Neural progenitor cell (in vitro differentiated cells): ENCODE results near the gene KCNT1. TPM values are rescaled to one million over a fixed set of nuclear protein-coding genes. Genes with fewer than 3 reads are reported as not detected.
A peak's percentile ranks its signal among the peaks of the same experiment; 100 is the strongest.

Experiments used
- DNase-seq: peaks from one replicate; pipeline ENCODE4 v3.0.0-alpha.2; 2016; ENCODE audit warnings: low spot score
- H2AFZ ChIP-seq: fragments of 200-600 bp; sonication (generic); replicated peaks from 2 replicates; pipeline ENCODE4 v1.6.1; 2016; ENCODE audit warnings: antibody characterized with exemption
- H3F3A ChIP-seq: fragments of 200-600 bp; sonication (generic); 2 replicates; pipeline ENCODE4 v1.6.1; 2016; ENCODE audit warnings: antibody characterized with exemption, low read depth
- H3K27ac ChIP-seq: fragments of 200-600 bp; sonication (generic); 2 replicates; pipeline ENCODE4 v1.5.1; 2016; ENCODE audit warnings: mild to moderate bottlenecking
- H3K27me3 ChIP-seq: fragments of 200-600 bp; sonication (generic); 2 replicates; pipeline ENCODE4 v1.6.1; 2016; ENCODE audit warnings: mild to moderate bottlenecking, moderate library complexity
- H3K36me3 ChIP-seq: fragments of 200-600 bp; sonication (generic); 2 replicates; pipeline ENCODE4 v1.5.1; 2016
- H3K4me1 ChIP-seq: fragments of 200-600 bp; sonication (generic); 2 replicates; pipeline ENCODE4 v1.6.1; 2016; ENCODE audit warnings: mixed run types
- H3K4me2 ChIP-seq: fragments of 200-600 bp; sonication (generic); 2 replicates; pipeline ENCODE4 v1.6.1; 2016
- H3K4me3 ChIP-seq: fragments of 200-600 bp; sonication (generic); 2 replicates; pipeline ENCODE4 v1.5.1; 2016
- H3K79me2 ChIP-seq: fragments of 200-600 bp; sonication (generic); 2 replicates; pipeline ENCODE4 v1.6.1; 2016; ENCODE audit warnings: low read depth
- H3K9ac ChIP-seq: fragments of 200-600 bp; sonication (generic); 2 replicates; pipeline ENCODE4 v1.6.1; 2016
- H3K9me3 ChIP-seq: fragments of 200-600 bp; sonication (generic); 2 replicates; pipeline ENCODE4 v1.5.1; 2016; ENCODE audit warnings: low read depth
- H4K20me1 ChIP-seq: fragments of 200-600 bp; sonication (generic); 2 replicates; pipeline ENCODE4 v1.6.1; 2016; ENCODE audit warnings: low read depth
- H3K27ac Mint-ChIP-seq: 3 replicates; pipeline ENCODE4 v1.8.0; 2021; ENCODE audit warnings: mixed read lengths
- H3K27me3 Mint-ChIP-seq: 2 replicates; pipeline ENCODE4 v1.8.0; 2022; ENCODE audit warnings: low read depth, mild to moderate bottlenecking, inconsistent platforms, moderate library complexity, mixed read lengths; ENCODE audit not compliant: insufficient read depth
- H3K36me3 Mint-ChIP-seq: 3 replicates; pipeline ENCODE4 v1.8.0; 2021; ENCODE audit warnings: mixed read lengths
- H3K4me1 Mint-ChIP-seq: 3 replicates; pipeline ENCODE4 v1.8.0; 2021; ENCODE audit warnings: mixed read lengths
- H3K4me3 Mint-ChIP-seq: 3 replicates; pipeline ENCODE4 v1.8.0; 2021; ENCODE audit warnings: mild to moderate bottlenecking, moderate library complexity, mixed read lengths
- H3K9me3 Mint-ChIP-seq: 3 replicates; pipeline ENCODE4 v1.8.0; 2020; ENCODE audit warnings: mixed read lengths
- CTCF ChIP-seq: fragments of 200-600 bp; sonication (generic); IDR thresholded peaks from 2 replicates; pipeline ENCODE4 v1.5.1; 2017; ENCODE audit warnings: antibody characterized with exemption, mild to moderate bottlenecking
- EZH2 ChIP-seq: fragments of 200-600 bp; sonication (generic); IDR thresholded peaks from 2 replicates; pipeline ENCODE4 v1.6.1; 2017; ENCODE audit warnings: antibody characterized with exemption, mild to moderate bottlenecking, moderate library complexity
- EZH2phosphoT487 ChIP-seq: fragments of 200-600 bp; sonication (generic); IDR thresholded peaks from 2 replicates; pipeline ENCODE4 v1.6.1; 2017; ENCODE audit warnings: antibody characterized with exemption
- total RNA-seq: library from RNA; depleted of rRNA; stranded (reverse); fragments of >200 nt; gene quantifications from 2 replicates; pipeline ENCODE4 v1.2.3, GENCODE V29; 2015; ENCODE audit warnings: low replicate concordance

The KCNT1 gene
- total RNA-seq, 1 donor from 2014 or later, result not detected

DNA sequence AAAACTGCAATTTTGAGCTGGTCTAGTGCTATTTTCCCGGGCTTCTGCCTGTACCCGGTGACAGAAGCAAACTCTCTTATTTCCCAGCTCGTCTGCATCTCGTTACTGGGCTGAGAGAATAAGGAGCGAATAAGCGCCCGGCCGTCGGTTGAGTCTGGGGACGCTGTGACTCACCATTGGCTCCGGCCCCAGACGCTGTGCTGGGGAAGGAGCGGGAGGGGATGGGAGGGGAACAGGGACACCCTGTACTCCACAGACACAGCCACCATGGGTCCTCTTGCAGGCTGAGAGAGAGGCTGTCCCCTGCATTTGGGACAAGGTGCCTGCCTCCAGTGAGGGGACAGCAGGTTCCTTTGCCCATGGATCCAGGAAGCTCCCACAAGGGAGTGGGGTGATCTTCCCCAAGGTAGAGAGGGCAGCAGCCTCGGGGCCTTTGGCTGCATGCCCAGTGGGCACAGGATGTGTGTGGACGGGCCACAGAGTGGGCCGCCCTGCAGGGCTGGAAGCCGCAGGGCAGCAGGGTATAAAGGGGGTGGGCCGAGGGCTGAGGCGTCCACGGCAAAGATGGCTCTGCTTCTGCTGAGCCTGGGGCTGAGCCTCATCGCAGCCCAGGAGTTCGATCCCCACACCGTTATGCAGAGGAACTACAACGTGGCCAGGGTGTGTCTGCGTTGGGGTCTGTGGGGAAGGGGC, 39.1 kb upstream of the KCNT1 start, which contains the start of gene LCN9:
TSS of gene LCN9 (plus strand) at position 552 of the 693 bp plus-strand sequence. CDS start at position 565, 13 bp downstream.
- Histone ChIP-seq H3K79me2 (no peaks in the 10 kb centered on the region), H3K4me2 (no peak within 1 kb of the TSS), H3K27ac (peak within 1 kb of the TSS; percentile 14), H3K27me3 (no peaks in the 10 kb centered on the region), H3K9me3 (no peaks in the 10 kb centered on the region), H3K36me3 (no peaks in the 10 kb centered on the region), H2AFZ (no peak within 1 kb of the TSS), H3K4me3 (no peak within 1 kb of the TSS), H3K9ac (no peak within 1 kb of the TSS), H3F3A (peaks cover 6% of the 10 kb centered on the region), H3K4me1 (peaks cover 13% of the 10 kb centered on the region), H4K20me1 (no peaks in the 10 kb centered on the region)
- no peak for DNase-seq
- Mint-ChIP-seq H3K4me1 (peaks cover 30% of the 10 kb centered on the region), H3K27me3 (peaks cover 14% of the 10 kb centered on the region), H3K36me3 (no peaks in the 10 kb centered on the region), H3K27ac (peak within 1 kb of the TSS; percentile 99), H3K4me3 (peak within 1 kb of the TSS; percentile 20), H3K9me3 (peaks cover 2% of the 10 kb centered on the region)
- no peak for TF ChIP-seq EZH2
- no peak for TF ChIP-seq EZH2phosphoT487
- no peak for TF ChIP-seq CTCF

- Histone ChIP-seq H3K27ac (no peak overlapping the region), H3K27me3 (no peaks in the 10 kb centered on the region), H3K79me2 (no peaks in the 10 kb centered on the region), H3K4me2 (no peak overlapping the region), H3K4me1 (peaks cover 13% of the 10 kb centered on the region), H3K36me3 (no peaks in the 10 kb centered on the region), H3K9me3 (no peaks in the 10 kb centered on the region), H4K20me1 (no peaks in the 10 kb centered on the region), H2AFZ (no peak overlapping the region), H3K4me3 (no peak overlapping the region), H3F3A (peaks cover 6% of the 10 kb centered on the region), H3K9ac (no peak overlapping the region)
- no peak for DNase-seq
- Mint-ChIP-seq H3K36me3 (no peaks in the 10 kb centered on the region), H3K4me1 (peaks cover 30% of the 10 kb centered on the region), H3K4me3 (no peak overlapping the region), H3K9me3 (peaks cover 2% of the 10 kb centered on the region), H3K27ac (no peak overlapping the region), H3K27me3 (peaks cover 12% of the 10 kb centered on the region)
- TF ChIP-seq EZH2phosphoT487 (no peak), EZH2 (no peak), CTCF (no peak)
Measured at GRCh38 chr9:135663451-135663770, 38.6 kb upstream of the KCNT1 start.

GRCh38 chr9:135663857-135664256, 38.1 kb upstream of the KCNT1 start:
- Histone ChIP-seq H3K4me3 (no peak overlapping the region), H3K79me2 (no peaks in the 10 kb centered on the region), H3K4me2 (no peak overlapping the region), H3K27ac (no peak overlapping the region), H3K36me3 (no peaks in the 10 kb centered on the region), H4K20me1 (no peaks in the 10 kb centered on the region), H3K4me1 (peaks cover 13% of the 10 kb centered on the region), H2AFZ (no peak overlapping the region), H3K27me3 (no peaks in the 10 kb centered on the region), H3K9me3 (no peaks in the 10 kb centered on the region), H3K9ac (no peak overlapping the region), H3F3A (peaks cover 6% of the 10 kb centered on the region)
- H3K27ac Mint-ChIP-seq, result peak overlapping the region; percentile 50
- no peak overlapping the region for H3K4me3 Mint-ChIP-seq
- H3K4me1 Mint-ChIP-seq, result peaks cover 30% of the 10 kb centered on the region
- peaks cover 6% of the 10 kb centered on the region for H3K9me3 Mint-ChIP-seq
- TF ChIP-seq EZH2 (no peak), EZH2phosphoT487 (no peak)
- DNase-seq, result no peak
- no peaks in the 10 kb centered on the region for H3K36me3 Mint-ChIP-seq
- H3K27me3 Mint-ChIP-seq, result peaks cover 12% of the 10 kb centered on the region

DNA sequence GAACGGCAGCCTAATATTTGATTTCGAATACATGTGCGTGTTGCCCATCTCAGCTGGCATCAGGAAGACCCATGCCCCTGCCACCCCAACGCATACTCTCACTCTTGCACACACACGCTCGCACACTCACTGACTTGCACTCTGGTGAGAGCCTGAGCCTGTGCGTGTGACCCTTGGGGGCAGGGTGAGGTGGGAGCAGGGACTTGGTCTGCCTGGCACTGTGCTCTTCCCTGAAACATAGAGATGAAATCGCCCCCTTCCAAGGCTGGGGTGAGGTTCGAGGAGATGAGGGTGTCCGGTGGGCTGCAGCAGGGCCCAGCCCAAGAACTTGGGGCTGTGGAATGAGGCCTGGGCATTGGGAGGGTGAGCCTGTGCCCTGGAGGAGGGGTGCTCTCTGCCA, 37.7 kb upstream of the KCNT1 start:
- Histone ChIP-seq H3K4me3 (no peak overlapping the region), H3K4me1 (peaks cover 13% of the 10 kb centered on the region), H3K27ac (no peak overlapping the region), H3K79me2 (no peaks in the 10 kb centered on the region), H3K36me3 (no peaks in the 10 kb centered on the region), H3F3A (peaks cover 6% of the 10 kb centered on the region), H3K9me3 (no peaks in the 10 kb centered on the region), H3K4me2 (no peak overlapping the region), H2AFZ (no peak overlapping the region), H3K27me3 (no peaks in the 10 kb centered on the region), H3K9ac (no peak overlapping the region), H4K20me1 (no peaks in the 10 kb centered on the region)
- H3K27ac Mint-ChIP-seq, result peak overlapping the region; percentile 50
- H3K36me3 Mint-ChIP-seq, result no peaks in the 10 kb centered on the region
- peaks cover 10% of the 10 kb centered on the region for H3K9me3 Mint-ChIP-seq
- peaks cover 30% of the 10 kb centered on the region for H3K4me1 Mint-ChIP-seq
- TF ChIP-seq EZH2phosphoT487 (no peak), EZH2 (no peak), CTCF (no peak)
- peaks cover 12% of the 10 kb centered on the region for H3K27me3 Mint-ChIP-seq
- H3K4me3 Mint-ChIP-seq, result peak overlapping the region; percentile 30
- no peak for DNase-seq
